ENCODE data around the gene ZNF615. TPM values are rescaled to one million over a fixed set of nuclear protein-coding genes. Genes with fewer than 3 reads are reported as not detected.

The ZNF615 gene
- total RNA-seq, 1 experiment from 2014 or later: 1.6 TPM

- DNase-seq (ENCODE audit: low read depth, low spot score) (no peak), ATAC-seq (no peak)
- H2AFZ ChIP-seq (ENCODE audit: low read depth, low read length, poor library complexity, severe bottlenecking): no peak overlapping the region
- H3K9me2 ChIP-seq (ENCODE audit: insufficient read depth): no peaks in the 10 kb centered on the region
- intact Hi-C loops (cut with micrococcal nuclease): no loop called here
- H3K79me2 ChIP-seq (ENCODE audit: insufficient read depth, low read length): no peaks in the 10 kb centered on the region
- H3K36me3 ChIP-seq (ENCODE audit: control insufficient read depth in 1 of 2, insufficient read depth in 2 of 2, low read length in 2 of 2): peaks cover 11 to 34% of the 10 kb centered on the region in 2 experiments; a peak in 3 of 4 replicates
- POLR2A ChIA-PET: no interaction called here
- no peak overlapping the region for H3K4me3 ChIP-seq (replicated peaks in 1 of 2; ENCODE audit: low read depth in 1 of 2, low read length in 2 of 2)
- BruUV-seq (replicated peaks): no TSS peak
- no peaks in the 10 kb centered on the region for H4K20me1 ChIP-seq (ENCODE audit: insufficient read depth)
- H3K9ac ChIP-seq (ENCODE audit: low read length): no peak overlapping the region
- H3K27ac ChIP-seq (ENCODE audit: low read depth, low read length): no peak overlapping the region
- TF ChIP-seq ELF1 (IDR thresholded peaks at IDR 0.05; ENCODE audit: borderline replicate concordance, low read depth): no peak
- TF ChIP-seq RAD21 (IDR thresholded peaks at IDR 0.05; ENCODE audit: low read depth): no peak
- no peak for TF ChIP-seq YY1 (IDR thresholded peaks at IDR 0.05; ENCODE audit: extremely low read depth, insufficient replicate concordance, low read depth, low read length)
- H3K27me3 ChIP-seq (ENCODE audit: insufficient read depth, low read length): no peaks in the 10 kb centered on the region
- RAD21 ChIA-PET (ENCODE audit: low non-redundant PET in 1 of 2, low total read pairs in 2 of 2, uncharacterized antibody in 2 of 2, unreplicated experiment in 2 of 2): no interaction called here
- H3K9me3 ChIP-seq (ENCODE audit: control insufficient read depth in 1 of 2, insufficient read depth in 1 of 2, low read depth in 1 of 2, low read length in 2 of 2): peaks cover 8 to 22% of the 10 kb centered on the region in 2 experiments; a peak in 2 of 4 replicates
- H3K4me2 ChIP-seq (ENCODE audit: low read length): no peak overlapping the region
- CTCF ChIA-PET: no interaction called here
- no peaks in the 10 kb centered on the region for H3K4me1 ChIP-seq (ENCODE audit: control insufficient read depth in 1 of 2, insufficient read depth in 2 of 2, low read length in 2 of 2)
Measured at GRCh38 chr19:52020506-52020905, 12.5 kb upstream of the ZNF615 start.

- CTCF ChIA-PET: no interaction called here
- TF ChIP-seq CBX3 (IDR thresholded peaks at IDR 0.05; ENCODE audit: low read depth) (no peak), POLR2AphosphoS5 (IDR thresholded peaks at IDR 0.05; ENCODE audit: low read depth, low read length) (no peak), CTCF (IDR thresholded peaks at IDR 0.05 in 2 of 3, conservative IDR thresholded peaks at IDR 0.05 in 1 of 3; ENCODE audit: borderline replicate concordance in 1 of 3, insufficient read depth in 1 of 3, low read depth in 2 of 3, low read length in 2 of 3) (no peak), EZH2 (IDR thresholded peaks at IDR 0.05) (no peak), RAD21 (IDR thresholded peaks at IDR 0.05; ENCODE audit: low read depth) (no peak), SP1 (IDR thresholded peaks at IDR 0.05; ENCODE audit: low read depth) (no peak), SIN3A (IDR thresholded peaks at IDR 0.05; ENCODE audit: low read depth) (no peak)
Measured at GRCh38 chr19:52010674-52011073, 2.7 kb upstream of the ZNF615 start.

More at GRCh38 chr19:52010674-52011073, 2.7 kb upstream of the ZNF615 start:
- Histone ChIP-seq H3K4me1 (ENCODE audit: control insufficient read depth in 1 of 2, insufficient read depth in 2 of 2, low read length in 2 of 2) (no peaks in the 10 kb centered on the region), H3K9me3 (ENCODE audit: control insufficient read depth in 1 of 2, insufficient read depth in 1 of 2, low read depth in 1 of 2, low read length in 2 of 2) (peaks cover 22 to 25% of the 10 kb centered on the region in 2 experiments; a peak in 3 of 4 replicates), H3K4me3 (replicated peaks in 1 of 2; ENCODE audit: low read depth in 1 of 2, low read length in 2 of 2) (no peak overlapping the region), H3K4me2 (ENCODE audit: low read length) (no peak overlapping the region), H2AFZ (ENCODE audit: low read depth, low read length, poor library complexity, severe bottlenecking) (no peak overlapping the region), H3K79me2 (ENCODE audit: insufficient read depth, low read length) (no peaks in the 10 kb centered on the region), H3K27ac (ENCODE audit: low read depth, low read length) (no peak overlapping the region), H3K27me3 (ENCODE audit: insufficient read depth, low read length) (no peaks in the 10 kb centered on the region), H3K9ac (ENCODE audit: low read length) (no peak overlapping the region), H3K36me3 (ENCODE audit: control insufficient read depth in 1 of 2, insufficient read depth in 2 of 2, low read length in 2 of 2) (no peaks in the 10 kb centered on the region), H4K20me1 (ENCODE audit: insufficient read depth) (no peaks in the 10 kb centered on the region), H3K9me2 (ENCODE audit: insufficient read depth) (no peaks in the 10 kb centered on the region)
- ATAC-seq: no peak
- BruUV-seq (replicated peaks): no TSS peak
- ChIA-PET POLR2A (no interaction called here), RAD21 (ENCODE audit: low non-redundant PET in 1 of 2, low total read pairs in 2 of 2, uncharacterized antibody in 2 of 2, unreplicated experiment in 2 of 2) (no interaction called here)
- intact Hi-C loops (cut with micrococcal nuclease): no loop called here
- no peak for DNase-seq (ENCODE audit: low read depth, low spot score)

Measured in HCT116 (cell line).